H9 (cell line): ENCODE results near the gene S100G. TPM values are rescaled to one million over a fixed set of nuclear protein-coding genes. Genes with fewer than 3 reads are reported as not detected.

Source experiments
- DNase-seq: peaks from one replicate; pipeline ENCODE4 v3.0.0-alpha.2; 2017
- H2AFZ ChIP-seq: one replicate; pipeline ENCODE4 v1.6.1; 2013; ENCODE audit warnings: mild to moderate bottlenecking, low read length, control low read depth, moderate library complexity
- H2AK5ac ChIP-seq: 2 replicates; pipeline ENCODE4 v1.6.1; 2013; ENCODE audit warnings: low read length, control low read depth, mixed read lengths; ENCODE audit not compliant: insufficient read length
- H2BK120ac ChIP-seq: one replicate; pipeline ENCODE4 v1.6.1; 2013; ENCODE audit warnings: low read depth, mild to moderate bottlenecking, low read length, control low read depth, inconsistent platforms; ENCODE audit not compliant: poor library complexity, severe bottlenecking
- H2BK12ac ChIP-seq: 2 replicates; pipeline ENCODE4 v1.6.1; 2013; ENCODE audit warnings: low read length, control low read depth, mixed read lengths, low read depth; ENCODE audit not compliant: insufficient read length
- H2BK15ac ChIP-seq: 2 replicates; pipeline ENCODE4 v1.6.1; 2013; ENCODE audit warnings: low read depth, low read length, control low read depth
- H2BK20ac ChIP-seq: one replicate; pipeline ENCODE4 v1.6.1; 2013; ENCODE audit warnings: low read depth, mild to moderate bottlenecking, low read length, control low read depth, inconsistent platforms; ENCODE audit not compliant: poor library complexity, severe bottlenecking
- H2BK5ac ChIP-seq: 2 replicates; pipeline ENCODE4 v1.6.1; 2013; ENCODE audit warnings: low read length, control low read depth, mixed read lengths; ENCODE audit not compliant: insufficient read length
- H3K14ac ChIP-seq: 2 replicates; pipeline ENCODE4 v1.6.1; 2013; ENCODE audit warnings: low read length, control low read depth; ENCODE audit not compliant: insufficient read depth
- H3K18ac ChIP-seq: 2 replicates; pipeline ENCODE4 v1.6.1; 2013; ENCODE audit warnings: low read depth, mild to moderate bottlenecking, mixed read lengths, low read length, control low read depth; ENCODE audit not compliant: insufficient read length
- H3K23ac ChIP-seq: 2 replicates; pipeline ENCODE4 v1.6.1; 2013; ENCODE audit warnings: low read length, control low read depth, mixed read lengths, low read depth; ENCODE audit not compliant: insufficient read length
- H3K23me2 ChIP-seq: 2 replicates; pipeline ENCODE4 v1.6.1; 2013; ENCODE audit warnings: low read depth, mild to moderate bottlenecking, mixed read lengths, low read length, control low read depth; ENCODE audit not compliant: insufficient read length, poor library complexity, severe bottlenecking
- H3K27ac ChIP-seq: 2 replicates; pipeline ENCODE4 v1.5.1; 2013; ENCODE audit warnings: low read length, control low read depth, mixed read lengths, low read depth; ENCODE audit not compliant: insufficient read length
- H3K27me3 ChIP-seq: 2 replicates; pipeline ENCODE4 v1.6.1; 2013; ENCODE audit warnings: low read length, control low read depth, inconsistent platforms; ENCODE audit not compliant: insufficient read depth
- H3K4ac ChIP-seq: 2 replicates; pipeline ENCODE4 v1.6.1; 2013; ENCODE audit warnings: low read depth, mild to moderate bottlenecking, control low read depth, inconsistent platforms, low read length, moderate library complexity
- H3K4me1 ChIP-seq: 2 replicates; pipeline ENCODE4 v1.6.1; 2013; ENCODE audit warnings: low read length, control low read depth, inconsistent platforms; ENCODE audit not compliant: insufficient read depth
- H3K4me2 ChIP-seq: 2 replicates; pipeline ENCODE4 v1.6.1; 2013; ENCODE audit warnings: low read length, control low read depth, mixed read lengths; ENCODE audit not compliant: insufficient read length, insufficient read depth
- H3K56ac ChIP-seq: 2 replicates; pipeline ENCODE4 v1.6.1; 2013; ENCODE audit warnings: low read depth, mild to moderate bottlenecking, mixed read lengths, low read length, control low read depth; ENCODE audit not compliant: insufficient read length
- H3K79me1 ChIP-seq: 2 replicates; pipeline ENCODE4 v1.6.1; 2013; ENCODE audit warnings: low read depth, mild to moderate bottlenecking, moderate library complexity, low read length, control low read depth, inconsistent platforms; ENCODE audit not compliant: insufficient read depth, poor library complexity, severe bottlenecking
- H3K79me2 ChIP-seq: 2 replicates; pipeline ENCODE4 v1.6.1; 2013; ENCODE audit warnings: low read length, control low read depth, inconsistent platforms; ENCODE audit not compliant: insufficient read depth
- H3K9ac ChIP-seq: 2 replicates; pipeline ENCODE4 v1.6.1; 2013; ENCODE audit warnings: low read length, control low read depth, mixed read lengths; ENCODE audit not compliant: insufficient read length; ENCODE audit errors: extremely low read depth
- H3K9me3 ChIP-seq: one replicate; pipeline ENCODE4 v1.6.1; 2013; ENCODE audit warnings: low read depth, low read length, inconsistent platforms; ENCODE audit not compliant: control insufficient read depth
- H3T11ph ChIP-seq: one replicate; pipeline ENCODE4 v1.6.1; 2013; ENCODE audit warnings: mild to moderate bottlenecking, low read length, control low read depth, inconsistent platforms
- H4K20me1 ChIP-seq: one replicate; pipeline ENCODE4 v1.6.1; 2013; ENCODE audit not compliant: control insufficient read depth, insufficient read length, insufficient read depth
- H4K5ac ChIP-seq: 2 replicates; pipeline ENCODE4 v1.6.1; 2013; ENCODE audit warnings: low read depth, mild to moderate bottlenecking, mixed read lengths, low read length, control low read depth; ENCODE audit not compliant: insufficient read length
- H4K8ac ChIP-seq: replicated peaks from 2 replicates; pipeline ENCODE4 v1.6.1; 2013; ENCODE audit warnings: low read length, control low read depth, mixed read lengths, low read depth; ENCODE audit not compliant: insufficient read length
- H4K91ac ChIP-seq: 2 replicates; pipeline ENCODE4 v1.6.1; 2013; ENCODE audit warnings: low read depth, mild to moderate bottlenecking, moderate library complexity, mixed read lengths, low read length, control low read depth; ENCODE audit not compliant: insufficient read length
- H3K27ac Mint-ChIP-seq, 3 experiments: 2 replicates in 2 of 3; 3 replicates in 1 of 3; pipeline ENCODE4 v1.8.0; 2020 to 2021; ENCODE audit warnings: mixed read lengths in 3 of 3, mild to moderate bottlenecking in 1 of 3, moderate library complexity in 1 of 3
- H3K27me3 Mint-ChIP-seq: 2 replicates; pipeline ENCODE4 v1.8.0; 2021; ENCODE audit warnings: low read depth, mild to moderate bottlenecking, moderate library complexity, mixed read lengths
- H3K36me3 Mint-ChIP-seq, 3 experiments: 2 replicates in 2 of 3; 3 replicates in 1 of 3; pipeline ENCODE4 v1.8.0; 2020 to 2021; ENCODE audit warnings: low read depth in 3 of 3, mixed read lengths in 3 of 3; ENCODE audit not compliant: insufficient read depth in 1 of 3
- H3K4me1 Mint-ChIP-seq, 2 experiments: 2 replicates each; pipeline ENCODE4 v1.8.0; 2020; ENCODE audit warnings: mixed read lengths in 2 of 2
- H3K4me3 Mint-ChIP-seq, 2 experiments: 2 replicates in 1 of 2; 3 replicates in 1 of 2; pipeline ENCODE4 v1.8.0; 2020 to 2021; ENCODE audit warnings: mild to moderate bottlenecking in 2 of 2, mixed read lengths in 2 of 2, moderate library complexity in 1 of 2
- H3K9me3 Mint-ChIP-seq, 2 experiments: 2 replicates in 1 of 2; 3 replicates in 1 of 2; pipeline ENCODE4 v1.8.0; 2020; ENCODE audit warnings: mild to moderate bottlenecking in 2 of 2, mixed read lengths in 2 of 2, moderate library complexity in 1 of 2
- WGBS: extraction: QIAGEN DNeasy Blood & Tissue Kit; methylation state at CpG from one replicate; pipeline ENCODE4 v1.1.7; 2013; ENCODE audit warnings: missing lambda C conversion rate, low lambda C conversion rate, mixed read lengths; ENCODE audit not compliant: insufficient read length; ENCODE audit errors: extremely low coverage; 5-methylcytosine and 5-hydroxymethylcytosine counted together
- total RNA-seq: library from RNA; stranded (reverse); gene quantifications from 2 replicates; pipeline ENCODE4 v1.2.1, GENCODE V29; 2021
- TF ChIP-seq, protein P1 (sequence below): fragments of 200-600 bp; sonication (generic); conservative IDR thresholded peaks from 3 replicates; pipeline ENCODE4 v1.8.0; 2021; ENCODE audit warnings: antibody characterized with exemption, mild to moderate bottlenecking

Gene S100G
- total RNA-seq, 1 experiment from 2014 or later: not detected

DNA sequence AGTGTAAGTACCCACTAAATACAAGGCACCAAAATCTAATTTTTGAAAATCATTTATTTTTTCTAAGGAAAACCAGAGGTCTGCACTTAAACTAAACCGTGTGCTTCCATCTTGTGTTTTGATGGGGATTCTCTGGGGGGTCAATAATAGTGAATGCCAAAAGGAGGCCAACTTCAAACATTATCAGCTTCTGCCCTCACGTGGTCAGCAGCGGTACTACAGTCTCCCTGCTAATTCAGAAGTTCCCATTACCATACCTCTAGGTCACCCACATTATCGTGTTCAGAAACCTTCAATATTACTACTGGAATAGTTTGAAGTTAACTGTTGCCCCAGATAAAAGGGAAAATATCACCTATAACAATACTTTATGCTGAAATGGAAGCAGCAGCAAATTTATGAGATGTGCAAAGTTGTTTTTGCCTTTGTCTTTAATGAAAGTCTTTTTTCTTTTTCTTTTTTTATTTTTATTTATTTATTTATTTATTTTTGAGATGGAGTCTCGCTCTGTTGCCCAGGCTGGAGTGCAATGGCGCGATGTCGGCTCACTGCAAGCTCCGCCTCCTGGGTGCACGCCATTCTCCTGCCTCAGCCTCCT is 45.2 kb downstream of the S100G start:
- Histone ChIP-seq H2BK5ac (no peak overlapping the region), H3K9me3 (no peaks in the 10 kb centered on the region), H2BK20ac (no peak overlapping the region), H3T11ph (no peak overlapping the region), H2BK12ac (no peak overlapping the region), H2BK120ac (no peak overlapping the region), H4K8ac (no peak overlapping the region), H3K79me1 (no peaks in the 10 kb centered on the region), H3K4me1 (no peaks in the 10 kb centered on the region), H4K20me1 (no peaks in the 10 kb centered on the region), H2BK15ac (no peak overlapping the region), H3K79me2 (no peaks in the 10 kb centered on the region), H4K91ac (no peak overlapping the region), H2AFZ (no peak overlapping the region), H3K4me2 (no peak overlapping the region), H3K27me3 (no peaks in the 10 kb centered on the region), H3K23ac (no peak overlapping the region), H3K18ac (no peak overlapping the region), H4K5ac (no peak overlapping the region), H2AK5ac (no peak overlapping the region), H3K9ac (no peak overlapping the region), H3K14ac (no peak overlapping the region), H3K4ac (no peak overlapping the region), H3K56ac (no peak overlapping the region), H3K27ac (no peak overlapping the region), H3K23me2 (no peaks in the 10 kb centered on the region)
- H3K36me3 Mint-ChIP-seq: peaks cover 43 to 88% (median 84%) of the 10 kb centered on the region in 3 experiments; a peak in 6 of 7 replicates
- H3K27ac Mint-ChIP-seq: no peak overlapping the region
- H3K4me3 Mint-ChIP-seq: no peak overlapping the region
- TF ChIP-seq, protein P1, sequence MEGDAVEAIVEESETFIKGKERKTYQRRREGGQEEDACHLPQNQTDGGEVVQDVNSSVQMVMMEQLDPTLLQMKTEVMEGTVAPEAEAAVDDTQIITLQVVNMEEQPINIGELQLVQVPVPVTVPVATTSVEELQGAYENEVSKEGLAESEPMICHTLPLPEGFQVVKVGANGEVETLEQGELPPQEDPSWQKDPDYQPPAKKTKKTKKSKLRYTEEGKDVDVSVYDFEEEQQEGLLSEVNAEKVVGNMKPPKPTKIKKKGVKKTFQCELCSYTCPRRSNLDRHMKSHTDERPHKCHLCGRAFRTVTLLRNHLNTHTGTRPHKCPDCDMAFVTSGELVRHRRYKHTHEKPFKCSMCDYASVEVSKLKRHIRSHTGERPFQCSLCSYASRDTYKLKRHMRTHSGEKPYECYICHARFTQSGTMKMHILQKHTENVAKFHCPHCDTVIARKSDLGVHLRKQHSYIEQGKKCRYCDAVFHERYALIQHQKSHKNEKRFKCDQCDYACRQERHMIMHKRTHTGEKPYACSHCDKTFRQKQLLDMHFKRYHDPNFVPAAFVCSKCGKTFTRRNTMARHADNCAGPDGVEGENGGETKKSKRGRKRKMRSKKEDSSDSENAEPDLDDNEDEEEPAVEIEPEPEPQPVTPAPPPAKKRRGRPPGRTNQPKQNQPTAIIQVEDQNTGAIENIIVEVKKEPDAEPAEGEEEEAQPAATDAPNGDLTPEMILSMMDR: peak; percentile 94
- H3K27me3 Mint-ChIP-seq: no peaks in the 10 kb centered on the region
- peak; percentile 66 for DNase-seq
- H3K4me1 Mint-ChIP-seq: 0 out of 4 replicates have a peak, but pooled peaks cover 0 to 5% of the 10 kb centered on the region in 2 experiments
- H3K9me3 Mint-ChIP-seq: no peaks in the 10 kb centered on the region
- WGBS: no CpG with 5 or more reads among the region's 10 CpGs
